Mucosa of descending colon (tissue), 3 donors: ENCODE results near the gene MAP7. TPM values are rescaled to one million over a fixed set of nuclear protein-coding genes. Genes with fewer than 3 reads are reported as not detected.

Experiments
- ATAC-seq: fragments of 200-7000 bp; cut with Tn5 transposase; one replicate; pipeline ENCODE4 v1.9.1; 2020; ENCODE audit warnings: mild to moderate bottlenecking, moderate library complexity
- DNase-seq, 3 donors: peaks; one replicate each; pipeline ENCODE4 v3.0.0-alpha.2; 2020
- H3K36me3 ChIP-seq: fragments of 200-600 bp; one replicate; pipeline ENCODE4 v1.8.0; 2021; ENCODE audit warnings: low read depth, mild to moderate bottlenecking
- H3K4me1 ChIP-seq: fragments of 200-600 bp; one replicate; pipeline ENCODE4 v1.8.0; 2021; ENCODE audit warnings: low read depth, mild to moderate bottlenecking
- H3K4me3 ChIP-seq: fragments of 200-600 bp; one replicate; pipeline ENCODE4 v1.8.0; 2021; ENCODE audit warnings: mild to moderate bottlenecking
- H3K9me3 ChIP-seq: fragments of 200-600 bp; one replicate; pipeline ENCODE4 v1.8.0; 2021; ENCODE audit warnings: mild to moderate bottlenecking
- intact Hi-C, 2 donors: fragments of 100-400 bp; cut with DNase I in 1 of 2; cut with micrococcal nuclease in 1 of 2; formaldehyde crosslinking; loops; one replicate each; pipeline versions ENCODE4 v1.11.0 to v1.11.1; 2022; cut with DNase I, micrococcal nuclease
- total RNA-seq, 3 donors: library from RNA; stranded (reverse); fragmentation: NEBNext Ultra II Directional in 2 of 3; extraction: Animal tissue kit (Norgen Biotek cat#: 25700) in 2 of 3; gene quantifications; one replicate each; pipeline versions ENCODE4 v1.2.1 to v1.2.4, GENCODE V29; 2021 to 2023
- TF ChIP-seq, protein P1 (sequence below): fragments of 200-600 bp; IDR thresholded peaks from one replicate; pipeline ENCODE4 v1.8.0; 2022; ENCODE audit warnings: antibody characterized with exemption, mild to moderate bottlenecking
- donor health status: DM: no; HTN: no; CAD: no; lungs with moderate emphysema.
- donor health status: DM: no; HTN: no; CAD: no.
- donor health status: DM: no; HTN: yes; CAD: no.

Gene MAP7
- total RNA-seq, 3 donors from 2014 or later = 28.4 to 80.5 (median 68.6) TPM

DNA sequence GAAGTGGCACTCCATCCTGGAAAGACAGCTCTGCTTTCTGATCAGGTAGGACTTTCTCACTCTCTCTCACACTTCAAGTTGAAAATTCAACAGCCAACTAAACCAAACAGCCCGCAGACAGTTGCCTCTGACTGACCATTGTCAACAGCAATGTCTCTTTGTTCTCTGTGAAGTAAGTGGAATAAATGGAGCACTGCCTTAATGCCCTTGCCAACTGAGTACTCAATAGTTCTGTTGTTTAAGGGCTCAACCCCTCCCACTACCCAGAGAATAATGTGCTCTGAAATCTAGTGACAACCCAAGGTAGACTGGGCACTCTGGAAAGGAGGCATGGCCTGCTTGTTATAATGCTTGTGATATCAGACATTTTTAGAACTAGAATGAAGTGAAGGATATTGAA lies 243.8 kb downstream of the MAP7 start:
- H3K9me3 ChIP-seq = no peaks in the 10 kb centered on the region
- TF ChIP-seq, protein P1, sequence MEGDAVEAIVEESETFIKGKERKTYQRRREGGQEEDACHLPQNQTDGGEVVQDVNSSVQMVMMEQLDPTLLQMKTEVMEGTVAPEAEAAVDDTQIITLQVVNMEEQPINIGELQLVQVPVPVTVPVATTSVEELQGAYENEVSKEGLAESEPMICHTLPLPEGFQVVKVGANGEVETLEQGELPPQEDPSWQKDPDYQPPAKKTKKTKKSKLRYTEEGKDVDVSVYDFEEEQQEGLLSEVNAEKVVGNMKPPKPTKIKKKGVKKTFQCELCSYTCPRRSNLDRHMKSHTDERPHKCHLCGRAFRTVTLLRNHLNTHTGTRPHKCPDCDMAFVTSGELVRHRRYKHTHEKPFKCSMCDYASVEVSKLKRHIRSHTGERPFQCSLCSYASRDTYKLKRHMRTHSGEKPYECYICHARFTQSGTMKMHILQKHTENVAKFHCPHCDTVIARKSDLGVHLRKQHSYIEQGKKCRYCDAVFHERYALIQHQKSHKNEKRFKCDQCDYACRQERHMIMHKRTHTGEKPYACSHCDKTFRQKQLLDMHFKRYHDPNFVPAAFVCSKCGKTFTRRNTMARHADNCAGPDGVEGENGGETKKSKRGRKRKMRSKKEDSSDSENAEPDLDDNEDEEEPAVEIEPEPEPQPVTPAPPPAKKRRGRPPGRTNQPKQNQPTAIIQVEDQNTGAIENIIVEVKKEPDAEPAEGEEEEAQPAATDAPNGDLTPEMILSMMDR = no peak
- DNase-seq (no peak), ATAC-seq (no peak)
- no peak overlapping the region for H3K4me3 ChIP-seq
- no peaks in the 10 kb centered on the region for H3K36me3 ChIP-seq
- no peaks in the 10 kb centered on the region for H3K4me1 ChIP-seq
- intact Hi-C loops = no loop called here

DNA sequence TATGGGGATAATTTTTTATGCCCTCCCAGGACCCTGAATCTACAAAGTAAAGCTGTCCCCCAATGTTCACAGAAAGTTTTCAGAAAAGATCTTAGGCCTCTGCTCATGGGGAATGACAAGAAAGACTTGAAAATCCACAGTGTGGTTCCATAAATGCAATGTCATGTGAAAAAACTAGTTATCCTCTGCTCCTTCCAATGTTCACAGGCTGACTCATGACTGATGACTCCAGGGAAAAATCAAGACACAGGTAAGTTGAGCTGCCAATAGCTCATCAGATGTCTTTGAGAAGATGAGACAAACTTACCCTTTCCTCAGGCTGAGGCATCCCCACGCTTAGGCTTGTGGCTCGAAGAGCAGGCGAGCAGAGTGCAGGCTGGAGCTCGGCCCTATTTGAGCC lies 245.8 kb downstream of the MAP7 start:
- Histone ChIP-seq H3K4me3 (no peak overlapping the region), H3K36me3 (no peaks in the 10 kb centered on the region), H3K9me3 (no peaks in the 10 kb centered on the region), H3K4me1 (no peaks in the 10 kb centered on the region)
- no peak for DNase-seq
- no peak for ATAC-seq
- intact Hi-C loops = no loop called here
- TF ChIP-seq, protein P1 = no peak

DNA sequence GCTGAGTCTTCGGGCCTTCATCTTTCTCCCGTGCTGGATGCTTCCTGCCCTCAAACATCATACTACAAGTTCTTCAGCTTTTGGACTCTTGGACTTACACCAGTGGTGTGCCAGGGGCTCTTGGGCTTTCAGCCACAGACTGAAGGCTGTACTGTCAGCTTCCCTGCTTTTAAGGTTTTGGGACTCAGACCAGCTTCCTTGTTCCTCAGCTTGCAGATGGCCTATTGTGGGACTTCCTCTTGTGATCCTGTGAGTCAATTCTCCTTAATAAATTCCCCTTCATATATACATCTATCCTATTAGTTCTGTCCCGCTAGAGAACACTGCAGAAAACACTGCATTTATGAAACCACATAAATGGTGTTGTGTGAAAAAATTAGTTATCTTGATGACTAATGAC lies 246.7 kb downstream of the MAP7 start:
- DNase-seq (no peak), ATAC-seq (no peak)
- intact Hi-C loops = no loop called here
- no peaks in the 10 kb centered on the region for H3K4me1 ChIP-seq
- H3K4me3 ChIP-seq = no peak overlapping the region
- H3K9me3 ChIP-seq = no peaks in the 10 kb centered on the region
- TF ChIP-seq, protein P1 = no peak
- no peaks in the 10 kb centered on the region for H3K36me3 ChIP-seq

DNA sequence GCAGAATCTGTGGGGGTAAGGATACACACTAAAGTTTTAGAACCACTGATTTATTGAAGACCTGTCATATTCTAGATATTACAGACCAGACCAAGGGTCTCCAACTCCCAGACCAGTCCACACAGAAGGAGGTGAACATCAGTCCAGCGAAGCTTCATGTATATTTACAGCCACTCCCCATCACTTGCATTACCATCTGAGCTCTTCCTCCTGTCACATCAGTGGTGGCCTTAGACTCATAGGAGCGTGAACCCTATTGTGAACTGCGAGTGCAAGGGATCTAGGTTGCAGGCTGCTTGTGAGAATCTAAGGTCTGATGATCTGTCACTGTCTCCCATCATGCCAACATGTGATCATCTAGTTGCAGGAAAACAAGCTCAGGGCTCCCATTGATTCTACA lies 255.6 kb downstream of the MAP7 start:
- Histone ChIP-seq H3K4me1 (peaks cover 6% of the 10 kb centered on the region), H3K36me3 (no peaks in the 10 kb centered on the region)
- ATAC-seq = no peak

More for the DNA sequence above, 255.6 kb downstream of the MAP7 start:
- H3K4me3 ChIP-seq = no peak overlapping the region
- no peak for DNase-seq
- TF ChIP-seq, protein P1 = no peak
- intact Hi-C loops = no loop called here
- H3K9me3 ChIP-seq = no peaks in the 10 kb centered on the region

Other genes with a start within 250 kb of the MAP7 start
- gene MAP3K5, start 242.1 kb upstream of the MAP7 start, total RNA-seq = 10 to 100 TPM; 12.6 to 18.2 (median 16.3) TPM